Activated CD4-positive, alpha-beta memory T cell treated with anti-CD3 and anti-CD28 coated beads for 36 hours (primary cell): ENCODE data around the gene HBQ1. TPM values are rescaled to one million over a fixed set of nuclear protein-coding genes. Genes with fewer than 3 reads are reported as not detected.
"Not testable (repeated sequence)": the region's sequence is repeated elsewhere in the genome, so short reads cannot be mapped to it uniquely, and the experiment has no call there.

ENCODE experiments used
- CTCF ChIA-PET: fragments of 350-600 bp; sonication (Branson Sonifier 250); formaldehyde crosslinking; loops from one replicate; lab custom pipeline; 2021; ENCODE audit warnings: antibody characterized with exemption, inconsistent platforms; lab: Charles Lee
- POLR2A ChIA-PET: fragments of 350-600 bp; sonication (Branson Sonifier 250); formaldehyde crosslinking; loops from one replicate; lab custom pipeline; 2021; ENCODE audit warnings: antibody characterized with exemption; lab: Charles Lee
- DNase-seq: peaks from one replicate; pipeline ENCODE4 v3.0.0-alpha.2; 2020
- H3K27ac Mint-ChIP-seq: one replicate; pipeline ENCODE4 v1.8.0; 2021; ENCODE audit warnings: mixed read lengths
- H3K27me3 Mint-ChIP-seq: one replicate; pipeline ENCODE4 v1.8.0; 2021; ENCODE audit warnings: mixed read lengths
- H3K36me3 Mint-ChIP-seq: one replicate; pipeline ENCODE4 v1.8.0; 2021; ENCODE audit warnings: mixed read lengths
- H3K4me1 Mint-ChIP-seq: one replicate; pipeline ENCODE4 v1.8.0; 2021; ENCODE audit warnings: low read depth, mixed read lengths
- H3K4me3 Mint-ChIP-seq: one replicate; pipeline ENCODE4 v1.8.0; 2021; ENCODE audit warnings: mild to moderate bottlenecking, mixed read lengths
- H3K9me3 Mint-ChIP-seq: one replicate; pipeline ENCODE4 v1.8.0; 2021; ENCODE audit warnings: mixed read lengths
- intact Hi-C: fragments of 100-400 bp; cut with micrococcal nuclease; formaldehyde crosslinking; loops from one replicate; pipeline ENCODE4 v1.15.1; 2023
- total RNA-seq, 2 experiments: library from RNA; stranded (reverse); gene quantifications; one replicate each; pipeline ENCODE4 v1.2.3, GENCODE V29; 2021

The HBQ1 gene
- total RNA-seq, 2 experiments from 2014 or later, result not detected

- DNase-seq, result no peak
- ChIA-PET POLR2A (no interaction called here), CTCF (no interaction called here)
- H3K4me1 Mint-ChIP-seq, result no peaks in the 10 kb centered on the region
- H3K9me3 Mint-ChIP-seq, result no peaks in the 10 kb centered on the region
- intact Hi-C loops, result no loop called here
- no peak overlapping the region for H3K27ac Mint-ChIP-seq
- H3K27me3 Mint-ChIP-seq, result peaks cover 4% of the 10 kb centered on the region
- no peaks in the 10 kb centered on the region for H3K36me3 Mint-ChIP-seq
- H3K4me3 Mint-ChIP-seq, result no peak overlapping the region
Measured at GRCh38 chr16:149024-149660, 31.1 kb upstream of the HBQ1 start.

GRCh38 chr16:152141-153128 is 27.8 kb upstream of the HBQ1 start, which contains the start of gene HBZ:
Gene HBZ, plus strand, starts transcription at chr16:152644. Its CDS starts 266 bp downstream, at chr16:152910.
- Mint-ChIP-seq H3K36me3 (no peaks in the 10 kb centered on the region), H3K27me3 (peaks cover 14% of the 10 kb centered on the region), H3K4me1 (peaks cover 5% of the 10 kb centered on the region), H3K9me3 (no peaks in the 10 kb centered on the region), H3K4me3 (no peak within 1 kb of the TSS), H3K27ac (no peak within 1 kb of the TSS)
- CTCF ChIA-PET, result no interaction called here
- POLR2A ChIA-PET, result no interaction called here
- intact Hi-C loops, result no loop called here
- DNase-seq, result no peak

- intact Hi-C loops, result not testable (repeated sequence)
Measured at GRCh38 chr16:153129-153521, 27.1 kb upstream of the HBQ1 start.

GRCh38 chr16:153550-154216 is 26.6 kb upstream of the HBQ1 start:
- H3K27ac Mint-ChIP-seq, CTCF ChIA-PET, POLR2A ChIA-PET, intact Hi-C loops, H3K4me1 Mint-ChIP-seq, DNase-seq, H3K4me3 Mint-ChIP-seq, H3K36me3 Mint-ChIP-seq, H3K9me3 Mint-ChIP-seq: not testable (repeated sequence)
- peaks cover 16% of the 10 kb centered on the region for H3K27me3 Mint-ChIP-seq

More at GRCh38 chr16:153129-153521, 27.1 kb upstream of the HBQ1 start:
- H3K27ac Mint-ChIP-seq, H3K36me3 Mint-ChIP-seq, H3K9me3 Mint-ChIP-seq, H3K4me1 Mint-ChIP-seq, POLR2A ChIA-PET, CTCF ChIA-PET, DNase-seq, H3K4me3 Mint-ChIP-seq: not testable (repeated sequence)
- H3K27me3 Mint-ChIP-seq, result peaks cover 14% of the 10 kb centered on the region

GRCh38 chr16:154217-155030 is 25.8 kb upstream of the HBQ1 start:
- intact Hi-C loops, result no loop called here
- ChIA-PET POLR2A (no interaction called here), CTCF (no interaction called here)
- Mint-ChIP-seq H3K4me3 (peak overlapping the region; percentile 45), H3K27me3 (peaks cover 21% of the 10 kb centered on the region), H3K9me3 (no peaks in the 10 kb centered on the region), H3K36me3 (no peaks in the 10 kb centered on the region), H3K27ac (no peak overlapping the region), H3K4me1 (peaks cover 5% of the 10 kb centered on the region)
- DNase-seq, result peak; percentile 28

GRCh38 chr16:155031-155398 is 25.2 kb upstream of the HBQ1 start:
- no peak for DNase-seq
- H3K27ac Mint-ChIP-seq, result no peak overlapping the region
- H3K4me3 Mint-ChIP-seq, result peak overlapping the region; percentile 45
- intact Hi-C loops, result no loop called here
- H3K4me1 Mint-ChIP-seq, result peaks cover 5% of the 10 kb centered on the region
- H3K27me3 Mint-ChIP-seq, result peaks cover 23% of the 10 kb centered on the region
- no peaks in the 10 kb centered on the region for H3K9me3 Mint-ChIP-seq
- H3K36me3 Mint-ChIP-seq, result no peaks in the 10 kb centered on the region
- CTCF ChIA-PET, result no interaction called here
- POLR2A ChIA-PET, result no interaction called here

GRCh38 chr16:159136-159849 is 21.0 kb upstream of the HBQ1 start:
- Mint-ChIP-seq H3K9me3 (no peaks in the 10 kb centered on the region), H3K36me3 (no peaks in the 10 kb centered on the region), H3K4me1 (peaks cover 5% of the 10 kb centered on the region), H3K27me3 (peaks cover 34% of the 10 kb centered on the region), H3K4me3 (no peak overlapping the region), H3K27ac (no peak overlapping the region)
- DNase-seq, result no peak
- POLR2A ChIA-PET, result no interaction called here
- intact Hi-C loops, result no loop called here
- CTCF ChIA-PET, result interaction anchor here (1.4 kb wide), 1 partner anchor 52 kb away, joined by 4 read pairs; no protein-coding TSS in a partner anchor

- DNase-seq, H3K27ac Mint-ChIP-seq, H3K4me3 Mint-ChIP-seq, intact Hi-C loops, H3K4me1 Mint-ChIP-seq, H3K36me3 Mint-ChIP-seq, CTCF ChIA-PET, H3K9me3 Mint-ChIP-seq, POLR2A ChIA-PET: not testable (repeated sequence)
- H3K27me3 Mint-ChIP-seq, result peaks cover 30% of the 10 kb centered on the region
Measured at GRCh38 chr16:160242-160641, 20.0 kb upstream of the HBQ1 start.

GRCh38 chr16:160691-161190 is 19.5 kb upstream of the HBQ1 start:
- no peak overlapping the region for H3K4me3 Mint-ChIP-seq
- H3K9me3 Mint-ChIP-seq, result no peaks in the 10 kb centered on the region
- no peaks in the 10 kb centered on the region for H3K4me1 Mint-ChIP-seq
- intact Hi-C loops, result no loop called here
- ChIA-PET POLR2A (no interaction called here), CTCF (no interaction called here)
- H3K27me3 Mint-ChIP-seq, result peaks cover 32% of the 10 kb centered on the region
- H3K27ac Mint-ChIP-seq, result no peak overlapping the region
- no peaks in the 10 kb centered on the region for H3K36me3 Mint-ChIP-seq
- DNase-seq, result no peak

GRCh38 chr16:162271-162991 is 17.8 kb upstream of the HBQ1 start:
- H3K36me3 Mint-ChIP-seq, result no peaks in the 10 kb centered on the region
- intact Hi-C loops, result no loop called here
- H3K27ac Mint-ChIP-seq, result no peak overlapping the region
- CTCF ChIA-PET, result no interaction called here
- peaks cover 44% of the 10 kb centered on the region for H3K27me3 Mint-ChIP-seq
- H3K9me3 Mint-ChIP-seq, result no peaks in the 10 kb centered on the region
- no peak for DNase-seq
- H3K4me3 Mint-ChIP-seq, result no peak overlapping the region
- peaks cover 5% of the 10 kb centered on the region for H3K4me1 Mint-ChIP-seq
- POLR2A ChIA-PET, result no interaction called here
